NT2/D1 (cell line): ENCODE measurements around the gene SNX18.

ENCODE experiments used
- DNase-seq: peaks from one replicate; pipeline ENCODE4 v3.0.0-alpha.2; 2011; ENCODE audit warnings: low read depth, low spot score
- H3K27me3 ChIP-seq: 2 replicates; pipeline ENCODE4 v1.6.0; 2011; ENCODE audit warnings: mild to moderate bottlenecking; ENCODE audit not compliant: insufficient read length, insufficient read depth
- H3K36me3 ChIP-seq: 2 replicates; pipeline ENCODE4 v1.6.1; 2011; ENCODE audit warnings: mild to moderate bottlenecking, low read length, mixed read lengths; ENCODE audit not compliant: insufficient read depth, insufficient read length
- H3K4me1 ChIP-seq: 2 replicates; pipeline ENCODE4 v1.5.1; 2011; ENCODE audit not compliant: insufficient read depth, insufficient read length
- H3K4me3 ChIP-seq: 2 replicates; pipeline ENCODE4 v1.5.1; 2011; ENCODE audit warnings: low read depth; ENCODE audit not compliant: insufficient read length
- H3K9ac ChIP-seq: 2 replicates; pipeline ENCODE4 v1.6.0; 2011; ENCODE audit warnings: low read depth; ENCODE audit not compliant: insufficient read length
- H3K9me3 ChIP-seq: 2 replicates; pipeline ENCODE4 v1.5.1; 2011; ENCODE audit warnings: mild to moderate bottlenecking, low read length; ENCODE audit not compliant: insufficient read depth
- SUZ12 ChIP-seq: IDR thresholded peaks from 2 replicates; pipeline ENCODE4 v1.6.1; 2011; ENCODE audit not compliant: insufficient read length, insufficient read depth; ENCODE audit errors: extremely low read depth
- YY1 ChIP-seq: IDR thresholded peaks from 2 replicates; pipeline ENCODE4 v1.6.1; 2011; ENCODE audit not compliant: insufficient read length, insufficient read depth
- ZNF274 ChIP-seq: IDR thresholded peaks from 2 replicates; pipeline ENCODE4 v1.6.1; 2011; ENCODE audit warnings: mild to moderate bottlenecking, low read depth, low read length

SNX18 gene

DNA sequence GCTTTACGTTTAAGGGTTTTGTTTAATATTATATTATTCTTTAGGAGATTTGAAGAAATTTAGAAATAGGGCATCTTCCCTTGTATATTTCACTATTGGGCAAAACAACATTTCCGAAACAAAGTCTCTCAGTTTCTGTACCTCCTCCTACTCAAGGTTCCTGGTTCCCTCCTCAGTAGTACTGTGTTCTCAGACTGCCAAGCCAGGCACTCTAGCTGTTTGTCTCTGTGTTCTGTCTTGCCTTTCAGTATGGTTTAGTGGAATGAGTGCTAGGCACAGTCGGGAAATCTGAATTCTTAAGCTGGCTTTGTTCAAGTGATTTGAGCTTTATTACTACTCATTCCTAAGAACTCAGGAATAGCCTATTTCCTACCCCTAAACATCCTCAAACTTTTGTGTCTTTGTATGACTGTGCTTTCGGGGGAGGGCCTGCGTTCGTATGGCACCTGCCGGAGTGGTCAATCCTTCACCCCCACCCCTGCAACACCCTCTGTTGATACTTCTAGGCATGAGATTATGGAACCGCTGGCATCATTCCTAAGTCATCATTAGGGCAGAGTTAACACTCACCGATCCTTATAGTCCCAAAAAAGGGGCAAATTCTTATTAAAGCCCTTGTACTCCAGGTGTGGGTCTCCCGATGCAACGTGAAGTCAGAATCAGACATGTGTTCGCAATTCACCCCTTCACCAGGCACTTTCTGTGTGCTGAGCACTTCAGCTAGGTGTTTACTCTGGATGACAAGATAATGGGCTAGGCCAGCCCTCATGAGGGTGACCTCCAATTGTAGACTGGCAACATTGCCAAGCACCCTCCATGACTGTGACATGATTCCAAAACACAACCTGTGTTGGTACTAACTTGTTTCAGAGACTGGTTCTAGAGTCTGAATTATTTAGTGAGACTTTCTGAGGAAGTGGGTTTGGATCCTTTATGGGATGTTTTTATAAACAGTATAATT lies 24.5 kb downstream of the SNX18 start:
- TF ChIP-seq ZNF274 = no peak
- no peak for TF ChIP-seq SUZ12
- no peak for TF ChIP-seq YY1
- peaks cover 14% of the 10 kb centered on the region for H3K36me3 ChIP-seq
- H3K4me1 ChIP-seq = no peaks in the 10 kb centered on the region
- DNase-seq = no peak
- no peak overlapping the region for H3K4me3 ChIP-seq
- H3K9me3 ChIP-seq = no peaks in the 10 kb centered on the region
- H3K9ac ChIP-seq = no peak overlapping the region
- no peaks in the 10 kb centered on the region for H3K27me3 ChIP-seq

DNA sequence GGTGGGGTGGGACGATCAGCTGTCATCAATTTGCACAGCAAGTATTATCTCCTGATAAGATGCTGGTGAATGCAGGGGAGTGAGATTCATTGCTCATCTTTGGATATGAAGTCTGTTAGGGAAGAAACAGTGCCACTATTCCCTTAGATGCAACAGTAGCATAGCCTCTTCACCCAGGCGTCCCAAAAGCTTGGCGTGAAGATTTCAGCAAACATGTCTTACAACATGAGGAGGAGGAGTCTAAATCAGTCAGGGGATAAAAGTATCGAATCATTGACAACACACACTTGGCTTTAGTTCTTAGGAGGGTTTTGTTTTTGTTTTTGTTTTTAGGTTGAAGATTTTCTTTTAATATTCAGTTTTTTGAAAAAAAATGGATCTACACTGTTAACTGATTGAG lies 26.5 kb downstream of the SNX18 start:
- no peak for DNase-seq
- Histone ChIP-seq H3K4me3 (no peak overlapping the region), H3K36me3 (peaks cover 23% of the 10 kb centered on the region), H3K9ac (no peak overlapping the region), H3K4me1 (no peaks in the 10 kb centered on the region), H3K9me3 (no peaks in the 10 kb centered on the region), H3K27me3 (no peaks in the 10 kb centered on the region)
- TF ChIP-seq SUZ12 = no peak
- TF ChIP-seq YY1 = no peak
- no peak for TF ChIP-seq ZNF274

DNA sequence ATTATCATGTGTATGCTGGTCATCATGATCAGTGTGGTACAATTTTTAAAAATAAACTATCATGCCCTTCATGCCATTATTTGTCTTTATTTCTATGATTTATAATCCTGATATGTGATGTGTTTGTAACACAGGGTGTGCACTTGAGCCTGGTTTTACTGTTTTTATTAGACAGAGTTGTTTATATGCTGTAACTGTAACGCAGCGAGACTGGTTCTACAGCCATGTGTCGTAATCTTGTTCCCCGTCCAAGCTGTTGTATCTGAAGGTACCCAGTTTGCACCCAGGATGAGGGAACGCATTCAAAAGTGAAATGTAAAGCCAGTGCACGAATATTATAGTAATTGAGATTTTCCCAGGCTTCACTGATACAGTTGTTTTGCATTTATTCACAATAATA lies 28.2 kb downstream of the SNX18 start:
- no peaks in the 10 kb centered on the region for H3K9me3 ChIP-seq
- H3K4me1 ChIP-seq = no peaks in the 10 kb centered on the region
- H3K4me3 ChIP-seq = no peak overlapping the region
- H3K9ac ChIP-seq = no peak overlapping the region
- H3K36me3 ChIP-seq = peaks cover 26% of the 10 kb centered on the region
- H3K27me3 ChIP-seq = no peaks in the 10 kb centered on the region
- no peak for TF ChIP-seq SUZ12
- TF ChIP-seq ZNF274 = no peak
- no peak for TF ChIP-seq YY1
- DNase-seq = no peak

DNA sequence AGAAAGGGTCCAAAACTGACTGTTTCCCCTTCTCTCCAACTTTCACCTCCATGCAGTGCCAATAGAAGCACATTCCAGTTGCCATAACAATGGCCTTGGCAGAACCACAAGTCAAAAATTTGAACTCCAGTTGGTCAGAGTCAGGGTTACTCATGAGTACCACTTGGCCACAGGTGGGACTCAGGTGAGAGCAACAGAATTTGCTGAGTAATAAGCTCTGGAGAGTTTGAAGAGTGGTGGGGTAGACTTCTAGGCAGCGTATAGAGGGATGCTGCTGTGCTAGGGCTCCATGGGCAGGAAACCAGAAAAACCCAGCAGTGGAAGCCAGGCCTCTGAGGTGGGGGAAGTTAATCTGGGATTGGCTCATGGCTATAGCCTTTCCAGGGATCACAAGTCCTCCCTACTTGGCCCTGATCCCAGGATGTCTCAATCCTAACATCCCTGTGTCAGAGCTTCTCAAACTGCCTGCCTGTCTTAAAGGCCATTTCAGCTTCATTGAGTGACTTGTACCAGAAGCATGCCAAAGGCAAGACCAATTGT lies 30.2 kb downstream of the SNX18 start:
- no peak for DNase-seq
- no peak overlapping the region for H3K4me3 ChIP-seq
- H3K27me3 ChIP-seq = no peaks in the 10 kb centered on the region
- peaks cover 20% of the 10 kb centered on the region for H3K36me3 ChIP-seq
- H3K9me3 ChIP-seq = no peaks in the 10 kb centered on the region
- TF ChIP-seq SUZ12 (no peak), ZNF274 (no peak), YY1 (no peak)
- no peak overlapping the region for H3K9ac ChIP-seq
- no peaks in the 10 kb centered on the region for H3K4me1 ChIP-seq

DNA sequence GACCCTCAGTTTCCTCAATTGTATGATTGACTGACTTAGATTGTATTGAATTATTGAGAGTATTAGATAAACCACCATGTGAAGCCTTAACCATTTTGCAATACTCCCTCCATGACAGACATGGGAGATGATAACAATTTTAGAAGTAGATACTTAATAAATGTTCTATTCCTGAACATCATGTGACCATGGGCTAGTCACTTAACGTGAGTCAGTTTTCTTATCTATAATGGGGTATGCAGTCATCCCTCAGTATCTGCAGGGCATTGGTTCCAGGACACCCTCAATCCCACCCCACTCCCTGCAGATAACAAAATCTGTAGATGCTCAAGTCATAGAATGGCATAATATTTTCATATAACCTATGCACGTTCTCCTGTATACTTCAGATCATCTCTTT lies 31.0 kb downstream of the SNX18 start:
- no peak for DNase-seq
- Histone ChIP-seq H3K9me3 (no peaks in the 10 kb centered on the region), H3K4me1 (no peaks in the 10 kb centered on the region), H3K4me3 (no peak overlapping the region), H3K36me3 (peaks cover 20% of the 10 kb centered on the region), H3K9ac (no peak overlapping the region), H3K27me3 (no peaks in the 10 kb centered on the region)
- TF ChIP-seq ZNF274 (no peak), YY1 (no peak), SUZ12 (no peak)

DNA sequence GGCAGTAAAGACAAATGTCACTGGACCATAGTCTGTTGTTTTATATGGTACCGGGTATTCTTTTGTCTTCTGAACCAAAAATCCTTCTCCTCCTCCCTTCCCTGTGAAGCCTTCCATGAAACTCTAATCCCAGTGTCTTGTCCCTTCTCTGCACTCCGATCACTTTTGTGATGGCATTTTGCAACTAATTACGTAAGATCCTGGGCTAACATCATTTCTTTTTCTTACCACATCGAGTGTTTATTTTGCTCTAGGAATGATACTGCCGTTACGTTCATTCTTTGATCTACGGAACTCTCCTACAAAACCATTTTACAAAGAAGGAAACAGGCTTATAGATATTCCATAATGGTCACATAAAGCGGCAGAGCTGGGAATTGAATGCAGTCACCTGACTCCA lies 33.7 kb downstream of the SNX18 start:
- Histone ChIP-seq H3K27me3 (no peaks in the 10 kb centered on the region), H3K4me3 (no peak overlapping the region), H3K9me3 (no peaks in the 10 kb centered on the region), H3K36me3 (peaks cover 16% of the 10 kb centered on the region), H3K9ac (no peak overlapping the region), H3K4me1 (no peaks in the 10 kb centered on the region)
- no peak for DNase-seq
- TF ChIP-seq ZNF274 = no peak

DNA sequence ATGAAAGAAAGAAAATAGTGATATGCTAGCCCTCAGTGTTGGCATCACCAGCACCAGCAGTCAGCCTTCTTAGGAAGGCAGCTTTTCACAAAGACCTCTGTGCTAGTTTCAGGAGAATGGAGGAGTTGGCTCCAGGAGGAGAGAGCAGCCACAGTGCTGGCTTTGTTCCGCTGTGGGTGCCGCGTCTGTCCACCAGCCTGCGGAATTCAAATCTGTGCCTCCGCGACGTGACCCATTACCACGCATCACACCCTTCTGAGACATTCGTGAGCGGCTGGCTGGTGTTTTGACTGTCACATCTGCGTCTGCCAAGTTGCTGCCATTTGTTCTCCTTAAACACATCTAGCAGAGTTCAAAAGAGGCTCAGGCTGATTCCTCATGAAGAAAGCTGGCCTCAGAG lies 34.4 kb downstream of the SNX18 start:
- H3K9me3 ChIP-seq = no peaks in the 10 kb centered on the region
- no peak overlapping the region for H3K4me3 ChIP-seq
- no peak for DNase-seq
- peaks cover 13% of the 10 kb centered on the region for H3K36me3 ChIP-seq
- H3K27me3 ChIP-seq = no peaks in the 10 kb centered on the region
- no peaks in the 10 kb centered on the region for H3K4me1 ChIP-seq
- TF ChIP-seq SUZ12 (no peak), YY1 (no peak), ZNF274 (no peak)
- no peak overlapping the region for H3K9ac ChIP-seq
